ENCODE results near the gene RAVER1. TPM values are rescaled to one million over a fixed set of nuclear protein-coding genes. Genes with fewer than 3 reads are reported as not detected.

The RAVER1 gene
- total and polyA plus RNA-seq, 2 of the 8 experiments (the other 6 are each of a cell fraction or from before 2014, with no cell fraction given), result 5.7 to 70.5 TPM

- no peaks in the 10 kb centered on the region for H3K79me2 ChIP-seq (ENCODE audit: control insufficient read depth in 1 of 2, insufficient read depth in 2 of 2, low read length in 2 of 2)
- peaks cover 0 to 26% of the 10 kb centered on the region in 2 experiments for H4K20me1 ChIP-seq (replicated peaks in 1 of 2; ENCODE audit: control insufficient read depth in 1 of 2, insufficient read depth in 2 of 2, low read length in 2 of 2)
- peak overlapping the region; percentile 25; the same call in 1 of the 2 replicates for H2AFZ ChIP-seq (ENCODE audit: low read length)
- POLR2A ChIA-PET (ENCODE audit: partially characterized antibody), result interaction anchor here (0.6 to 2.4 kb wide), 6 partner anchors 9 to 365 kb away, joined by 3 to 8 read pairs (median 4); partner anchors contain the start of genes ICAM1 and RAVER1
- peaks cover 0 to 46% (median 21%) of the 10 kb centered on the region in 4 experiments; a peak in 6 of 7 replicates for H3K4me1 ChIP-seq (replicated peaks in 1 of 4; ENCODE audit: control insufficient read depth in 3 of 4, insufficient read depth in 4 of 4, low read length in 3 of 4)
- H3K18ac ChIP-seq (ENCODE audit: extremely low read depth, low read length), result no peak overlapping the region
- no peak for FAIRE-seq
- H3K4me2 ChIP-seq (ENCODE audit: insufficient read depth in 1 of 2, low read depth in 2 of 2, low read length in 2 of 2), result peak overlapping the region; percentile 81 to 100
- no peaks in the 10 kb centered on the region for H3K79me1 ChIP-seq (ENCODE audit: low read depth, low read length)
- no peak overlapping the region for H2BK120ac ChIP-seq (replicated peaks; ENCODE audit: low read depth, low read length)
- WGBS, 2 experiments (ENCODE audit: extremely low coverage in 1 of 2, insufficient coverage in 1 of 2, insufficient read length in 1 of 2, insufficient replicate concordance in 2 of 2, low coverage in 1 of 2, low lambda C conversion rate in 2 of 2, missing lambda C conversion rate in 1 of 2), result 40% methylated on average over 56 of the region's 56 CpGs; no CpG with 5 or more reads in 1 of the 2 experiments
- H2AK5ac ChIP-seq (ENCODE audit: low read depth, low read length), result no peak overlapping the region
- H3K9ac ChIP-seq (replicated peaks in 1 of 4; ENCODE audit: extremely low read depth in 1 of 4, low read depth in 3 of 4, low read length in 3 of 4), result no peak overlapping the region
- H2BK5ac ChIP-seq (ENCODE audit: low read depth, low read length), result no peak overlapping the region
- no peak for DNase-seq (ENCODE audit: low read depth in 1 of 2, low spot score in 2 of 2)
- H4K8ac ChIP-seq (ENCODE audit: extremely low read depth, insufficient read depth, low read length), result peak overlapping the region; percentile 3; the same call in 1 of the 2 replicates
- H3K23me2 ChIP-seq (ENCODE audit: low read depth, low read length), result peaks cover 35% of the 10 kb centered on the region; the same call in 1 of the 2 replicates
- H2BK15ac ChIP-seq (ENCODE audit: low read length), result no peak overlapping the region
- TF ChIP-seq TAF7 (optimal IDR thresholded peaks at IDR 0.05; ENCODE audit: borderline replicate concordance, low read depth, low read length), result no peak
- TF ChIP-seq SAP30 (IDR thresholded peaks at IDR 0.05; ENCODE audit: insufficient read depth, insufficient replicate concordance, low read length), result no peak
- 0 out of 2 replicates have a peak, but pooled peaks have one; percentile 21 for TF ChIP-seq RBBP5 (IDR thresholded peaks at IDR 0.05; ENCODE audit: borderline replicate concordance, low read depth, low read length)
- TF ChIP-seq GTF2F1 (IDR thresholded peaks at IDR 0.05; ENCODE audit: borderline replicate concordance, low read depth, low read length), result no peak
- peak; percentile 25 for TF ChIP-seq KDM4A (IDR thresholded peaks at IDR 0.05; ENCODE audit: low read depth, low read length, severe bottlenecking)
- peak; percentile 33; the same call in 1 of the 2 replicates for TF ChIP-seq TAF1 (IDR thresholded peaks at IDR 0.05; ENCODE audit: low read depth, low read length)
- TF ChIP-seq EZH2 (IDR thresholded peaks at IDR 0.05; ENCODE audit: low read depth, low read length, severe bottlenecking), result peak; percentile 24
- peaks cover 52 to 92% (median 82%) of the 10 kb centered on the region in 4 experiments for H3K27me3 ChIP-seq (replicated peaks in 1 of 4; ENCODE audit: control insufficient read depth in 3 of 4, extremely low read depth in 1 of 4, insufficient read depth in 3 of 4, low read length in 3 of 4)
- no peak overlapping the region for H3K23ac ChIP-seq (ENCODE audit: insufficient read length)
- H3K4me3 ChIP-seq (ENCODE audit: extremely low read depth in 1 of 4, insufficient read depth in 2 of 4, low read depth in 3 of 4, low read length in 4 of 4), result peak overlapping the region; percentile 19 to 67 (median 29); a peak in 7 of 8 replicates
- H3K56ac ChIP-seq (replicated peaks; ENCODE audit: insufficient read length, low read depth, low read length), result no peak overlapping the region
- CTCF ChIA-PET (ENCODE audit: partially characterized antibody), result interaction anchor here (1.0 to 3.7 kb wide), 8 partner anchors 13 to 98 kb away, joined by 3 to 29 read pairs (median 4); partner anchors contain the start of gene ICAM1
- no peak overlapping the region for H3K14ac ChIP-seq (ENCODE audit: insufficient read length)
- no peak overlapping the region for H2BK20ac ChIP-seq (ENCODE audit: low read length)
- H3K36me3 ChIP-seq (ENCODE audit: control insufficient read depth in 2 of 4, insufficient read depth in 4 of 4, low read length in 3 of 4), result no peaks in the 10 kb centered on the region
- H3K4ac ChIP-seq (replicated peaks; ENCODE audit: insufficient read length, low read depth, low read length), result no peak overlapping the region
- no peak overlapping the region for H4K5ac ChIP-seq (ENCODE audit: insufficient read length, low read depth, low read length)
- no peak overlapping the region for H3K27ac ChIP-seq (ENCODE audit: low read depth, low read length)
- H4K91ac ChIP-seq (replicated peaks; ENCODE audit: insufficient read length, low read length), result no peak overlapping the region
- no peaks in the 10 kb centered on the region for H3K9me3 ChIP-seq (ENCODE audit: insufficient read depth in 2 of 2, low read depth in 1 of 2, low read length in 1 of 2)
- H2BK12ac ChIP-seq (ENCODE audit: low read depth, low read length), result peak overlapping the region; percentile 39; the same call in 1 of the 2 replicates
Measured at GRCh38 chr19:10292789-10293636, 40.3 kb downstream of the RAVER1 start.

Measured in H1 (cell line).